ENCODE measurements around the gene NLGN4Y.

The NLGN4Y gene

GRCh38 chrY:14524272-14525231 is at the start of gene NLGN4Y:
TSS of gene NLGN4Y (plus strand) at chrY:14524529. CDS start at chrY:14622120, 97,591 bp downstream.
- DNase-seq = peak in 1 of 4 experiments; percentile 1

- no peak for DNase-seq
Measured at GRCh38 chrY:14485935-14486334, 38.4 kb upstream of the NLGN4Y start.

GRCh38 chrY:14490226-14490625 is 34.1 kb upstream of the NLGN4Y start:
- DNase-seq = no peak

GRCh38 chrY:14498071-14498470 is 26.3 kb upstream of the NLGN4Y start:
- DNase-seq = no peak

GRCh38 chrY:14504592-14504991 is 19.7 kb upstream of the NLGN4Y start:
- no peak for DNase-seq

- no peak for DNase-seq
Measured at GRCh38 chrY:14522379-14522950, 1.9 kb upstream of the NLGN4Y start.

GRCh38 chrY:14523491-14524271 is 648 bp upstream of the NLGN4Y start:
- DNase-seq = no peak

- no peak for DNase-seq
Measured at GRCh38 chrY:14525315-14525714, 986 bp downstream of the NLGN4Y start.

- no peak for DNase-seq
Measured at GRCh38 chrY:14528361-14528760, 4.0 kb downstream of the NLGN4Y start.

- no peak for DNase-seq
Measured at GRCh38 chrY:14536703-14537102, 12.4 kb downstream of the NLGN4Y start.

- DNase-seq = no peak
Measured at GRCh38 chrY:14543506-14543905, 19.2 kb downstream of the NLGN4Y start.

- no peak for DNase-seq
Measured at GRCh38 chrY:14581294-14581693, 57.0 kb downstream of the NLGN4Y start.

- DNase-seq = no peak
Measured at GRCh38 chrY:14586725-14587124, 62.4 kb downstream of the NLGN4Y start.

- no peak for DNase-seq
Measured at GRCh38 chrY:14601372-14601771, 77.0 kb downstream of the NLGN4Y start.

- DNase-seq = no peak
Measured at GRCh38 chrY:14617625-14618024, 93.3 kb downstream of the NLGN4Y start.

- DNase-seq = no peak
Measured at GRCh38 chrY:14618513-14618912, 94.2 kb downstream of the NLGN4Y start.

- no peak for DNase-seq
Measured at GRCh38 chrY:14628208-14628607, 103.9 kb downstream of the NLGN4Y start.

GRCh38 chrY:14631676-14632075 is 107.3 kb downstream of the NLGN4Y start:
- no peak for DNase-seq

GRCh38 chrY:14633718-14634117 is 109.4 kb downstream of the NLGN4Y start:
- DNase-seq = no peak

GRCh38 chrY:14634954-14635353 is 110.6 kb downstream of the NLGN4Y start:
- DNase-seq = no peak

GRCh38 chrY:14637551-14637950 is 113.2 kb downstream of the NLGN4Y start:
- no peak for DNase-seq

GRCh38 chrY:14641853-14642252 is 117.5 kb downstream of the NLGN4Y start:
- no peak for DNase-seq

- DNase-seq = no peak
Measured at GRCh38 chrY:14644157-14644952, 120.0 kb downstream of the NLGN4Y start.
